Muscle of back (tissue), 11 donors: ENCODE results near the gene PRSS21. TPM values are rescaled to one million over a fixed set of nuclear protein-coding genes. Genes with fewer than 3 reads are reported as not detected.

Experiments
- DNase-seq, 3 donors: peaks; one replicate each; pipeline versions ENCODE4 v3.0.0 to v3.0.0-alpha.2; 2013
- polyA plus RNA-seq, 10 donors: library from polyadenylated mRNA; unstranded; fragments of 120-200 nt; gene quantifications; one replicate each; pipeline ENCODE4 v1.2.1, GENCODE V29; 2013; ENCODE audit not compliant: insufficient read length in 10 of 10

PRSS21 gene
- polyA plus RNA-seq, 10 donors = 0.24 to 0.53 (median 0.31) TPM; not detected in 7

DNA sequence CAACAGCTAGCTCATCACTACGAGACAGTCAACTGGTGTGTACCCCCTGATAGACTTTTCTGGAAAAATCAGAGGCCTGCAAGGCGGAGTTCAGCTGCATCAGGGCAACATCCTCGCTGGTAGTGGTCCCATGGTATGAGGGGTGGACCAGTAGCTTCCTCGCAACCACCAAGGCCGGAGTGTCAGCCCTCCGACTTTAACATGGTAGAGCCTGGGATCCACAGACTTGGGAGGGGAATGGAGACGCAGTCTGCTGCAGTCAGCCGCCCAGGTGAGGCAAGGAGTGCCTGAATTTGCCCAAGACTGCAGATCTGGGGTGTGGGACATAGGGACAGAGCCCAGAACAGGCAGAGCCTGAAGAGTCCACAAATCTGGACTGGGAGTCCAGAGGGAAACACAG, 26.5 kb downstream of the PRSS21 start:
- no peak for DNase-seq

DNA sequence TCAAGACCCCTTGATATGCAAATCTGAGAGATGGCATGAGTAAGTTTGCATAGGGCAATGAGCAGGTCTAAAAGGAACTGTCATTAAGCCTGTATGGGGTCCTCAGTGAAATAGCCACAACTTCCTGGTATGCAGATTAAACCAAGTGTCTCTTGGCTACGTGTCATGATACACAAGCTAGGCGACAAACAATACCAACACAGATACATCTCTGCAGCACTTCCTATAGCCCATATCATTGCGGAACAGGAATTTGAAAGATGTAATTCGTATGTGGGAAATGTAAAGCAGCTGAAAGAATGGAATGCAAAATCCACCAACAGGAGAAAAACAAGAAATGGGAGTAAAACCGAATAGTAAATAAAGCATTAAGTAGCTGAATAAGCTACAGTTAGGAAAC, 28.1 kb downstream of the PRSS21 start:
- DNase-seq = no peak

DNA sequence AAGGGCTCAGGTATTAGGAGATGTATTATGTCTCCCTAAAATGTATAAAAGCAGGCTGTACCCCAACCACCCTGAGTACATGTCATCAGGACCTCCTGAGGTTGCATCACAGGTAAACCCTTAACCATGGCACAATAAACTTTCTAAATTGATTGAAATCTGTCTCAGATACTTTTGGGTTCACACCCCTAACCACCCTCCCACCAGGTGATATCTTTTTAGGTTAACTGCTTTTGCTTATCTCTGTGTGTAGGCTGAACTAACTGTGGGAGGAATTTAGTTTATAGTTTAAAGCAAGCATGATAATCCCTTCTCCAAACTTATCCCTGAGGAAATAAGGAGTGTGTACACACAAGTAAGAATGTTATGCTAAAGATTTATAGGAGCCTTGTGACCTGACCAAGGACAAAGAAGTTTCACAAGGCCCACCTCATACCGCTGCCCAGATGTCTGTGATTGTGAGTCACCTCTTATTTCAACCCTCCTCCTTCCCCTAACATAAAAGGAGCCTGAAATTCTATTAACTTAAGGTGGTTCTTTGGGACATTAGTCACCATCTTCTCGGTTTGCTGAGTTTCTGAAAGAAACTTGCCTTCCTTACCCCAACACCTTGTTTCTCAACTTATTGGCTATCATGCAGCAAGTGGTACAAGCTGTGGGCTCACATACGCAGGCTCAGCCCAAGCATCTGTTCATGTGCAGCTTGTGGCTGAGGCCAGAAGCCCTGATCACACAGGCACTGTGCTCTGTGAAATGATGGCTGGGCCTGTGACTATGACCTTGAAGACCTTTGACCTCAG, 29.7 kb downstream of the PRSS21 start:
- DNase-seq = no peak

DNA sequence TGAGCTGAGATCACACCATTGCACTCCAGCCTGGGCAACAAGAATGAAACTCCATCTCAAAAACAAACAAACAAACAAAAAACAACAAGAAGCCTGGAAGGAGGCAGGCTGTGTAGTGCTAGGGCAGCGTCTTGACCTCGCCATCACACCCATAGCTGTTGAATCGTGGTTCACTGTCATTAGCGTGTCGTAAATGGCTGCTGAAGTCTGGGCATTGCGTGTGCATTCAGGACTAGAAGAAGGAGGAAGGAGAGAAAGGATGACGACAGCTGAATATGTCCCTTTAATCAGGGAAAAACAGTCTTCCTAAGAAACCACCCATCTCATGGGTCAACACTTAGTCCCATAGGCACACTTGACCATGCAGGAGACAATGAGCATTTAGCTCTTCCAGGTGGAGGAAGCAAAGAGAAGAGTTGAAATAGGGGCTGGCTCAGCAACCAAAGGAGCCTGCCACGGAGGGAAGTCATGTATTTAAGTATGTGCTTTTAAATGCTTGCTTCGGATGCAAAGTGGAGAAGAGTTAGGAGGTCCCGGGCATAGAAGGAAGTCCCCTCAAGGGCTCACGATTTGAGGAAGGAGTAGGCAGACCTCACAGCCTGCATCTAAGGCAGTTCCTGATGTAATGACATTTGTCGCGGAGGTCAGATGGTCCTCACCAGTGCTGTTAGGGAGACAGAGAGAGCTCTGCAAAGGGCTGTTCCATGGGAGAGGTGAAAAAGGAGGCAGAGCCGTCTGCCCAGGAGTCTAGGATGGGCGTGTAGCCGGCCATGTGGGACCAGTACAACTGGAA, 32.1 kb downstream of the PRSS21 start:
- DNase-seq = no peak

DNA sequence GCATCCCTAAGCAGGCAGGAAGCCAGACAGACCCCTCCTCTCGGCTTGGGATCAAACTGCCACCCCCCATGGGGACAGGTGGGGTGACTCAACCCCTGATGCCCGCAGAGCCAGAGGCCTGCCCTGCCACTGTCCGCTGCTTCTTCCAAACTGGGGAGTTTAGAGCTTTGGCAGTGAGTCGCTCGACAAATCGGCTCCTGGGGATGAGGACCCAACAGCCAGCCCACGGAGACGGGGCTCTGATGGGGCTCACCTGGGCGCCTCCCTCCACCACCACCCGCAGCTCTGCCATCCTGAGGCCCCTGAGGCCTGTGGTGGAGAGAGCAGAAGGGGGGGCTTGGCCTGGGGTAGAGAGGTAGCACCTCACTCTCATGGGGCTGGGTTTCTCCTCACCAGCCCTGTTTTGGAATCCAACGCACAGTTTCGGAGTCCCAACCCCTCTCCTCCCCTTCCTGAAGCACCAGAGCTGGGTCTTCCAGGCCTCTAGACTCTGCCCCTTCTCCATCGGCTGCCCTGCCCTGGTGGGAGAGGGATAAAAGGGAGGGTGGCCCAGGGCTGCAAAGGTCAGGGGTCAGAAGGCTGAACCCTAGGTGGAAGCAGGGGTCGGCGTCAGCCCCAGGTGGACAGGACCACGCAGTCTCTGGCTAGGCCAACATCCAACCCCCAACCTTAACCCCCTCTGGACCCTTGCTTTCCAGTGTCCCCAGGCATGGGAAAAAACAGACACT, 35.1 kb downstream of the PRSS21 start:
- DNase-seq = no peak

DNA sequence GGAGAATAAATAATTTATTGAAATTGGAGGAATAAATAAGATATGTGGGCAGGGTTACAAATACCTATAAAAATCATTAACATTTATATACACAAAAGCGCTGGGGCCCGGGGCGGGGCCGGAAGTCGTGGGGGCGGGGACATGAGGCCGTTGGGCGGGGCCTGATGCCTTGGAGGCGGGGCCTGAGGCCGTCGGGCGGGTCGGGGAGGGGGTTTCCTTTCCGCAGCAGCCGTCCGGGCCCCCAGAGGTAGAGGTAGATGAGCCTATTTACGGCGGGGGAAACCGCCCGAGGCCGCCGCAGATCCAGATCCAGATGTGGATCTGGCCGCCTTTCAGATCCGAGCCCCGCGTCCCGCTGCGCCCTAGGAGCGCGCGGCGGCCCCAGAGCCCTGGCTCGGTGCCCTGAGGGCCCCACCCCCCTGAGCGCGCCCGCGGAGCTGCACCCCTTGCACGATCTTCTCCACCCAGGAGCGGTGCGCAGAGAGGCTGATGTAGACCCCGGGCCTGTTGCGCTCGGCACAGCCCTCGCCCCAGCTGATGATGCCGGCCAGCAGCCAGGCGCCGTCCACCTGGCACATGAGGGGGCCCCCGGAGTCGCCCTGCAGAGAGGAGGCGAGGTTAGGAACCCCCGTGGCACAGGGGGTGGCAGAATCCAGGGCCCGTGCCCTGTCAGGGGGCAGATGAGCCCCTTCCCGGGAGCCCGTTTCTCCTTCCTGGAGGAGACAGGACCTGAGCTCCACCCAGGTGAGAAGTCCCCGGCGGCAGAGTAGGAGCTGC, 35.9 kb downstream of the PRSS21 start:
- no peak for DNase-seq

DNA sequence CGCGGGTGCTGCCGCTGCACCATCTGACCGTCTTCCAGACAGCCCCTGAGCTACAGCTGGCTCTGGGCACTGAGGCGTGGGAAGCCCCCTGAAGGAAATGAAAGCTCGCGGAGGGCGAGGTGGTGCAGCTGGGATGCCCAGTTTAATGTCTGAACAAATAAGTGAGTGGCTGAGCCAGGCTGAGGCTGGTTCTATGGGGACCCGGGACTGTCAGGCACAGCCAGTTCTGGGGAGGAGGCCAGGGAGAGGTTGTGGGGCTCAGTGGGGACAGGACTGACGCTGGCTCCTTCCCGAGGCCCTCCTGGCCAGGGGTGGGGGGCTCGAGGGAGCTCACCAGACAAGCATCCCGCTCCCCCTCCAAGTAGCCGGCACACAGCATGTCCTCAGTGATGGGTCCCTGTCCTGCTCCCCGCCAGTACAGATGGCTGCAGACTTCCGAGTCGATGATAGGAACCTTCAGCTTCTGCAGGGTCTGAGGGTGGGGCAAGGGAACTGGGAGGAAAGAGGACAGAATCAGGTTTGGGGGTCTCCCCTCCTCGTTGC, 36.6 kb downstream of the PRSS21 start:
- no peak for DNase-seq

DNA sequence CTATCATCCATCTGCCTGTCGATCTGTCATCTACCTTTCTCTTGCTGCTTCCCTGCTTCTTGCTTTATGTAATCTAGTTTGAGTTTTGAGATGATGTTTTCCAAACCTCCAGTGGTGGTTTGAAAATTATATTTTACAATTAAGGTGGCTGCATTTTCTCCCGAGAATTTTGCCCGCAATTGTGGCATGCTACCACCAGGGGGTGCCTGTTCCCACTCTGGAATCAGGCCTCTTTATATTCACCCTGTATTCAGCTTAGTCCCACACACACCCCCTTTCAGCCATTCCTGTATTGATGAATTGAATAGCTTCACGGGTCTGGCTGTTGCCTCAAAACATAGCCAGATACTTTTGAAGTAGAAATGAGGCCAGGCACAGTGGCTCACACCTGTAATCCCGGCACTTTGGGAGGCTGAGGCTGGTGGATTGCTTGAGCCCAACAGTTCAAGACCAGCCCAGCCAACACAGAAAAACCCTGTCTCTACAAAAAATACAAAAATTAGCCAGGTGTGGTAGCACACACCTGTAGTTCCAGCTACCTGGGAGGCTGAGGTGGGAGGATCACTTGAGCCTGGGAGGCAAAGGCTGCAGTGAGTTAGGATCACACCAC, 37.8 kb downstream of the PRSS21 start:
- no peak for DNase-seq

DNA sequence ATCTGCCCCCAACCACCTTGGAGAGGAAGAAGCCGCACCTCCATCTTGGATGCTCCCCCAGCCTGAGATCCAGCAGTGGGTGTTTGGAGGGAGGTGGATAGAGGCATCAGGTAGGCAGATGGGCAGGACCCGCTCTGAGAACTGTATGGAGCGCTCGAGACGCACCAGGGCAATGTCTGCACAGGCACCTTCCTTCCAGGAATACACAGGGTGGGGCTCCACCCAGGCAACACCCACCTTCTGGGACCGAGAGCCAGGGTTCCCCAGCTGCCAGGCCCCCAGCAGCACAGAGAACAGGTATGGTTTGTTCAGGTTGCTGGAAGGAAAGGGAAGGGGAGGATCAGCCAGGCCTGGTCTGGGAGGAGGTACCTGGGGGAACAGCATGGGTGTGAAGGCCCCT, 38.5 kb downstream of the PRSS21 start:
- no peak for DNase-seq

DNA sequence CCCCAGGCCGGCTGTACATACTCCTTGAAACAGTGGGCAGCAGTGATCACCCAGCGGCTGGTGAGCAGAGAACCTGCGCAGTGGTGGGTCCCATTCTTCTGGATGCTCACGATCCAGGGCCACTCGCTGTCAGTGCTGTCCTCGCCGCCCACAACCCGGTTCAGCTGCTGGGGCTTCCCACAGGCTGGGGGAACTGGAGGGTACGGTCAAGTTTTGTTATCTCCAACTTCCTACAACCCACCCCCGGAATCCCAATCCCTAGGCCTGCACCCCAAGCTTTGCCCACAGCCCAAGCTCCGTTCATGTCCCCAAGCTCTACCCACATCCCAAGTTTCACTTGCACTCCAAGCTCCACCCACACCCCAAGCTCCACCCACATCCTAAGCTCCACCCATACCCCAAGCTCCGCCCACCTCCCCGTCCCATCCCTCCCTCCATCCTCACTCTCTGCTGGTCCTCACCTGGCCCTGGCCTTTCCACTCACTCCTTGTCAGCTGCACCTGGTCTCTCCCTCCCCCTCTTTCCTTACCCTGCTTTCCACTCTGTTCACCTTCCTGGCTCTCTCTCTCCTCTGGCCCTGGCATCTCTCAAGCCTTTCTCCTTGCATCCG, 39.1 kb downstream of the PRSS21 start:
- no peak for DNase-seq

DNA sequence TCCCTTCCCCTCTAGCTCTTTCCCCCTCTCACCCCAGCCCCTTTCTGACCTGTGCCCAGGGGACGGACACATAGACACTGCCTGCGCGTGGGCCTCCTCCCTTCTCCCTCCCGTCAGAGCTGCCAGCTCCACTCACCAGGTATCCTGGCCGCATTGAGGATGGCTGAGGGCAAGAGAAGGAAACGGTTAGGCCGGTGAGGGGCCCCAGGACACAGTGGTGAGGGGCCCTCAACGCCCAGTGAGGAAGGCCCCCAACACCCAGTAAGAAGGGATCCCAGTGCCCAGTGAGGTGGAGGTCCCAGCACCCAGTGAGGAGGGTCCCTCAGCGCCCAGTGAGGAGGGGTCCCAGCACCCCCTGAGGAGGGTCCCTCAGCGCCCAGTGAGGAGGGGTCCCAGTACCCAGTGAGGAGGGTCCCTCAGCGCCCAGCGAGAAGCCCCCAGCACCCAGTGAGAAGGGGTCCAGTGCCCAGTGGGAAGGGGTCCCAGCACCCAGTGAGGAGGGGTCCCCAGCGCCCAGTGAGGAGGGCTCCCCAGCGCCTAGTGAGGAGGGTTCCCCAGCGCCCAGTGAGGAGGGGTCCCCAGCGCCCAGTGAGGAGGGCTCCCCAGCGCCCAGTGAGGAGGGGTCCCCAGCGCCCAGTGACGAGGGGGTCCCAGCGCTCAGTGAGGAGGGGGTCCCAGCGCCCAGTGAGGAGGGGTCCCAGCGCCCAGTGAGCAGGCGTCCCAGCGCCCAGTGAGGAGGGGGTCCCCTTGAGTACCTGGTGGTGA, 39.8 kb downstream of the PRSS21 start:
- DNase-seq = no peak

DNA sequence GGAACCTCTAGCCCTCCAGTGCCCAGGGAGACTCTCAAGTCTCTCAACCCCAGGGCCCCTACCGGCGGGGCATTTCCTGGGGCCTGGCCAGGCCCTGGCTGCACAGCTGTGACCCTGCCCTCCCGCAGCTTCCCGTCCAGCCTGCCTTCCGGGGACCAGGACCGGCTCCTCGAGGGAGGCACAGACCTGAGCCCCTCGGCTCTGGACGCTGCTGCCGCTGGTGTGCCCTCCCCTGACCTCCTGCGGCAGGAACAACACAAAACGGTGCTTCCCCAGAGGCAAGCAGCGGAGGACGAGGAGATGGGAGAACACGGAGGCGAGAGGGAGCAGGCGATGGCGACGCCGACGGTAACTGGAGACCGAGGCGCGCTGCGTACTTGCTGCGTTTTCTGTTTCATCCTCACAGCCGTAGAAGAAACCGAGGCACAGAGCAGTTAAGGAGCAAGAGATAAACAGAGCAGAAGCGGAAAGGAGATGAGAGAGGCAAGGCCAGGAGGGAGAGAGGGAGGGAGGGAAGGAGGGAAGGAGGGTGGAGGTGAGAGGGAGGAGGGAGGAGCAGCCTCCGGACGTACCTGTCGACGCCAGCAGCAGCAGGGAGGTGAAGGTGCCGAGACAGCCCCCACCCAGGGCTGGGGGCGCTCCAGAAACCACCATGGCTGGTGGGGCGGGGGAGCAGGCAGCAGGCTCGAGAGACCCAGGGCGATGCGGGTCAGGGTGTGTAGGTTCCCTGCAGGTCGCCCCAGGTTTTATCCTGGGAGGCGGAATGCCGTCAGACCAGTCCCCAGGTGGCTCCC, 40.6 kb downstream of the PRSS21 start, which contains the start of gene PRSS22:
Gene PRSS22 (minus strand): TSS at position 720 of the 794 bp plus-strand sequence. CDS start 66 bp downstream, at position 654.
- DNase-seq = no peak

DNA sequence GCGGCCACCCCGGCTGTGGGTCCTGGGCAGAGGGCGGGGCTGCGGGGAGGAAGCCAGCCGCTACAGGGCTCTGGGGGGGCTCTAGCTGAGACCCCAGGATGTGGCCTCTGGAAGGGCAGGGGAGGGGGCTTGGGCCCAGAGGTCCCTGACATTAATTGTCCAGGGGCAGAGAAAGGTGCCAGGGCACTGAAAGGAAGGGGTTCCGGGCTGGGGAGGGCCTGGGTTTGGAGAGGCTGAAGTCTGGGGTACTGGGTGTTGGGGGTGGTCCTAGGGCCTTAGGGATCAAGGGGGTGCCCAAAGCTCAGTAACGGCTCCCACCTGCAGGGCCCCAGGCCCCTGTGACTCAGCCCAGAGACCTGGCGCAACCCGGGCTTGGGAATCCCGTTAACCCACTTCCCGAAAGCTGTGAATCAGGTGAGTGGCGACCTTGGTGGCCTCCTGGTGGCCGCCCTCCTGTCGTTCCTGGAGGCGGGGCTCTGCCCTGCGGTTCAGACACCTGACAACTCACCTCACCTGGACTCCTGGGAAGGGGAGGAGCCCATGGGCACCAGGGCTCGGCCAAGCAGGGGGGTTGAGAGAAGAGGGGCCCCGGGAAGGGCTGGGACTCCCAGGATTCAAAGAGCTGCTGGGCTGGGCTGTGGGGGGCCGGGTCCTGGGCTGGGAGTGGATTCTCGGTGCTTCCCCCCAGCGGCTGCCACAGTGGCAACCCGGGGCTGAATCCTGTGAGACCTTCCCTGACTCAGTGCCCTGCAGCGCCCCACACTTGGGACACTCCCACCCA, 41.4 kb downstream of the PRSS21 start:
- no peak for DNase-seq

DNA sequence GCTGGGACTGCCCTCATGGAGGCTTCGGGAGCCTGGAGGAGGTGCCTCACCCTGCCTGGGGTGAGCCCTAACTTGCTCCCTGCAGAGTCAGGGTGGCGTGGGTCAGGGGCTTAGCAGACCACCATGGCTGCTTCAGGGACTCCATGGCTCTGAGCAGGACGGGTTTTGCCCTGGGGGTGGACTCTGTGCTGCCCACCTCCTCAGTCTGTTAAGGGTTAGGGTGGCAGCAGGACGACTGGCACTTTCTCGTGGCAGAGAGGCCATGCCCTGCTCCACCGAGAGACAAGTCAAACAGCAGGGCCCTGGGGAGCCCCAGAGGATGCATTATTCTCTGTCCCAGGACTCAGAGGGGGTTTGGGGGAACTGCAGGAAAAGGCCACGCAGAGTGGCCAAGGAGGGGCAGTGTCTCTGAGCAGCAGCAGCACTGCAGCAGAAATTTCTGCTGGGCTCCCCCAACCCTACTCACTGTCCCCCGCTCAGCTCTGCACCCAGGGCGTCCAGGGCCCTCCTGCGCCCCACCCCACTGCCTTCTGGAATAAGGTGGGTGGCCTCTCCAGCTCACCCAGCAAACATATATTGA, 42.7 kb downstream of the PRSS21 start:
- DNase-seq = no peak

DNA sequence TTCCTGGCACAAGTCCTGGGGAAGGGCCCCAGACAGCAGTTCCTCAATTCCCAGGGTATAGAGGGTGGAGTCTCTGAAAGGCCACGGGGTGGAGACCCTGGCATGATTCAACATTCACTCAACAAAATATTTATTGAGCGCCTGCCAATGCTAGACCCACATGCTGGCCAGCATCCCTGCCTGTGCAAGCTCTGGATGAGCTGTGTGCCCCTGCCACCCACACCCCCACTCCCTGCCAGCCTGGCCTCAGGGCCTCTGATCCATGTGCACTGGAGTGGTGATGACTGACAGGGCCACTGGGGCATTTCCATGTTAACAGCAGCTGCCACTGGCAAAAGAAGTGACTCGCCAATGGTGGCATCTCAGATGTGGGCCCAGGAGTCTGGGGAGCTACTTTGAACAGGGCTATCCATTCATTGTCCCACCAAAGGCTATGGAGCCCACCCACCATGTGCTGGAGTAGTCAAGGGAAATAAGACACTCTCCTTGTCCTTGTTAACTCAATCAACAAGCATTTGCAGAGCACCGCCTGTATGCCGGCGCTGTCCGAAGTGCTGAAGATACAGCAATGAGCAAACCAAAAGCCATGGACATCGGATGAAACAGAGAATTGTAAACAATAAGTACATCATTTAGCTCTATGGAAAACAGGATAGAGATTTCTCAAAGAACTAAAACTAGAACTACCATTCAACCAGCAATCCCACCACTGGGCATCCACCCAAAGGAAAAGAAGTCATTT, 44.0 kb downstream of the PRSS21 start:
- DNase-seq = no peak

DNA sequence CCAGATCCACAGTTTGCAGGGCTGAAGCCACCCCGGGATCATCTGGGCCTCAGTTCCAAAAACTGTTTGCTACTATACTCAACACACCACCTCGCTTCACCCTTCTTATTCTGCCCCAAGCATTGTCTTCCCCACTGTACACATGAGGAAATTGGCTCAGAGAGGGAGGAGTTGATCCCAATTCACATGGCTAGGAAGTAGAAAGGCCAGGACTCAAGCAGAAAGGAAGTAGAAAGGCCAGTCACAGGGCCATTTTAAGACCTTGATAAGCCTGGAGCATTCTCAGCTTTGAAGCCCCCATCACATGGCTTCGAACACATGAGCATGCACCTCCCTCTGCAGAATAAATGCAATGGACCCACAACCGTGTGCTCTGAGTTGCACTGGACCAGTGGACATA, 48.6 kb downstream of the PRSS21 start:
- DNase-seq = no peak

DNA sequence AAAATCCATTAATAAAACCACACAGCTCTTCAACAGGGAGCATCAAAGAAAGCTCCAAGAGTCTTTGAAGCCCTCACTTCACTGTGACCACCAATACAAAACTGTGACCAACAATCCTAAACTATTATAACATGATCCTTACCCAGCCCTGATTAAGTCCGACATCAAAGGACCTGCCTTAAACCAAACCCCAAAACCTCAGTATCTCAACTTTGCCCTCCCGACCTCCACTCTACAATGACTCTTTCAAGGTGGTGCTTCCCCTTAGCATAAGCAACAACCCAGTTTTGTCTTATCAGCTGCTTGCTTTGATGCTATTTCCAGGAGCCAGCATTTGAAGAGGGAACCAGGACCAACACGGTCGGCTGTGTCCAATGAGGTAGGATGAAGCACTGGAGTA, 49.4 kb downstream of the PRSS21 start:
- DNase-seq = no peak
